Activated CD4-positive, CD25-positive, alpha-beta regulatory T cell treated with anti-CD3 and anti-CD28 coated beads, Interleukin-2, amount 50 U/mL, for 72 hours (primary cell): ENCODE measurements around the gene ASTN2.
A peak's percentile ranks its signal among the peaks of the same experiment; 100 is the strongest.
"Not testable (repeated sequence)": the region's sequence is repeated elsewhere in the genome, so short reads cannot be mapped to it uniquely, and the experiment has no call there.

ENCODE experiments used
- DNase-seq: peaks from one replicate; pipeline ENCODE4 v3.0.0; 2021

ASTN2 gene

DNA sequence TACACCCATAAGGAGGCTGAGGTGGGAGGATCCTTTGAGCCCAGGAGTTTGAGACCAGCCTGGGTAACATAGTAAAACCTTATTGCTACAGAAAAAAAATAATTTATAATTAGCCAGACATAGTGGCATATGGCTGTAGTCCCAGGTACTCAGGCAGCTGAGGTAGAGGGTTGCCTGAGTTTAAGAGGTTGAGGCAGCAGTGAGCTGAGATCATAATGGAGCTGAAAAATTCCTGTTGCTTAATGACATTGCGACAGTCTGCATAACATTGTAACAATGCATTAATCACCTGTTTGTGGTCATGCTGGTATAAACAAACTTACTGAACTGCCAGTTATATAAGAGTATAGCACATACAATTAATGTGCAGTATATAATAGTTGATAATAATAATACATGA, 513.6 kb downstream of the ASTN2 start:
- DNase-seq, result no peak

DNA sequence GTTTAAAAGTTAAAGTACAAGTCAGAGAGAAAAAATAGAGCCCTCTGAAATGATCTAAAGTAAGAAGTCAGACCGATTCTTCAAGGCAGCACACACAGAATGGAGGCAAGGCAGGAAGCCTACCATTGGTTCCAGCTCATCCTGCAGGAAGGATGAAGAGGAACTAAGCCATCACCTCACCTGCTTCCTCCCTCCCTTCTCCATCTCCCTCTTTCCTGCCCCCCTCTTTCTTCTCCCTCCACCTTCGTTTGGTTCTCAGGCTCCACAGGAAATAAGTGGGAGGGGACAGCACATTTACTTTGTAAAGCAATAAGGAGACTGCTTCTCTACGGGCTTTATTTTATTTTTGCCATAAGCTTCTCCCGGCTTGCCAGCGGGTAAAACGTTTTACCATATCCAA, 514.3 kb downstream of the ASTN2 start:
- no peak for DNase-seq

DNA sequence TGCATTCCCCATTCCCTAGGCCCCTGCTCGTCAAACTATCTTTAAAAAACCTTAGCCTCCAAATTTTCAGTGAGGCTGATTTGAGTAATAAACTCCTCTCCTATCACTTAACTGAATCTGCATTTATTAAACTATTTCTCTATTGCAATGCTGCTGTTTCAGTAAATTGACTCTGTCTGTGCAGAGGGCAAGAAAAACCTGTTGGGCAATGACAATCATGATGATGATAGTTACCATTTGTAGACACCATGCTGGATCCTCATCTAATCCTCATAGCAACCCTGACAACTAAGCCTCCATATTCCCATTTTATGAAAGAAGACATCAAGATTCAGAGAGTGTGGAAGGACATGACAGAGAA, 514.9 kb downstream of the ASTN2 start:
- no peak for DNase-seq

DNA sequence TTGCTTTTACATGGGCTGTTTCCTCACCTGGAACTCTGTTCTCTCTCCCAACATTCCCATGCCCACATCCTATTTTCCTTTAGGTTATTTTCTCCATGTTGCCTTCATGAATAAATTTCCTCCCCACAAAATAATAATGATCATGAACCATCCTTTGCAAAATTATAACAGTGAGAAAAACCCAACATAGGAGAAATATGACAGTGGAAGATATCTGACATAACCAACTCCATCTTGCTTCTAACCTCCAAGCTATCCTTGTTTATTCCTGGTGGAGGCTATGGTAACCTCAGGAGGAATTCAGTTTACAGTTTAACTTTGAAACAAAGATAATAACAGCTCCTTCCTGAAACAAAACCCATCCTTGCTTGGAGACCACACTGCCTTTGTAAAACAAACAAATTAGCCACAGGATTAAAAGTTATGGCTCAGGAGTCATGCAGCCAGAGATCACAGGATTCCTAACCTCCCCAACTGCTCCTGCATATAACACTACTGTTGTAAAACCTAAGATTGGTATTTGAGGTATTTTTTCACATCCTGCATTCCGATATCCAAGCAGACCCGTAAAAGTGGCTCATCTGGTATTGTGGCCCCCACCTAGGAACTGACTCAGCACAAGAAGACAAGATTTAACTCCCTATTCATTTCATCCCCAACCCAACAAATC, 515.4 kb downstream of the ASTN2 start:
- DNase-seq, result no peak

DNA sequence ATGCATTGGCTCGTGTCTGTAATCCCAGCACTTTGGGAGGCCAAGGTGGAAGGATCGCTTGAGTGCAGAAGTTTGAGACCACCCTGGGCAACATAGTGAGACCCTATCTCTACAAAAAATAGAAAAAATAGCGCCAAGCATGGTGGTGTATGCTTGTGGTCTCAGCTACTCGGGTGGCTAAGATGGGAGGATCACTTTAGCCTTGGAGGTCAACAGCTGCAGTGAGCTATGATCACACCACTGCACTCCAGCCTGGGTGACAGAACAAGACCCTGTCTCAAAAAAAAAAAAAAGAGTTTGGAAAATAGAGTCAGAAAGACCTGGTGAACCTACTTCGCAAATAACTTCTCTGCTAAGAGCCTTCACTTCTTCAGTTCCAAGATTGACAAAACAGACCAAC, 516.7 kb downstream of the ASTN2 start:
- DNase-seq, result not testable (repeated sequence)

DNA sequence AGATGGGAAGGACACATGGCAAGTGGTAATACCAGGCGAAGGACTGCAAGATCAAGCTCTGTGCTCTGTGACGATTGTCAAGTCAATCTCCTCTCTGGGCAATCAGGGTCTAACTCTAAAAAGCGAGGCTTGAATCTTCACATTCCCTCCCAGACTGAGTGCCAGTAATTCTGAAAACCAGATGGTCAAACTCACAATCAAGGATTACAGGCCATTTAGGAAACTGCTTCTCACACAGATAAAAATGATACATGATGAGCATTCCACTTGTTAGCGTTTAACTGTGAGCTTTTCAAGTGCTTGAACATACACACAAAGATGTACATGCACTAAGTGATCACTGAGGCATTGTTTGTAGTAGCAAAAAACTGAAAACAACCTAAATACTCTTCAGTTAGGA, 517.7 kb downstream of the ASTN2 start:
- DNase-seq, result no peak

DNA sequence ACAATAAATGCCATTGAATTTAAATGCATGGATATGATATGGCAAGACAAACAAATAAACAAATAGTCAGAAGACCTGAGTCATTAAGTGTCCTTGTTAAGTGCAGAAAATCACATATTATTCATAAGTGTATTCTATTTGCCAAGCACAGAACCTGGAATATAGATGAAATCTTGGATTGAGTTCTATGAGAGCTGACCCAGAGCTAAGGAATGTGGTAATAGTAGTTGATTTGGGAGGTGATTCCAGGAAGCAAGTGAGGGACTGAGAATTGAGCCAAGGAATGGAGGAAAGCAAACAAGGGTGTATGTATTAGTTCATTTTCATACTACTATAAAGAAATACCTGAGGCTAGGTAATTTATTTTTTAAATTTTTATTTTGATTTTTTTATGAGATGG, 518.9 kb downstream of the ASTN2 start:
- no peak for DNase-seq

DNA sequence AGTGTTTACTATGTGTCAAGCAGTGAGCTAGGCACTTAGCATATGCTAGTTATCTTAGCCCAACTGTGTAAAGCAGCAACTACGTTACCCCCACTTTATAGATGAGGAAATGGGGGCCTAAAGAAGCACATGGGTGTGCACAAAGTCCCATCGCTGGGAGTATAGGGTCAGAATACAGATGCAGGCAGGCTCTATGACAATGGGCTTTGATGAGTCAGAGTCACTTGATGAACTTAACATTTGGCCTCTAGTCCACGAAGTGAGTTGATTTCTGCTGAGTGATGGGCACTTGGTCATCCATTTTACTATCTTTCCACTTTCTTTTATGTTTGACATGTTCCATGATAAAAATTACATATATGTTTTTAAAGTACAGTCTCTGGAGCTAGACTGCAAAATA, 523.4 kb downstream of the ASTN2 start:
- no peak for DNase-seq

DNA sequence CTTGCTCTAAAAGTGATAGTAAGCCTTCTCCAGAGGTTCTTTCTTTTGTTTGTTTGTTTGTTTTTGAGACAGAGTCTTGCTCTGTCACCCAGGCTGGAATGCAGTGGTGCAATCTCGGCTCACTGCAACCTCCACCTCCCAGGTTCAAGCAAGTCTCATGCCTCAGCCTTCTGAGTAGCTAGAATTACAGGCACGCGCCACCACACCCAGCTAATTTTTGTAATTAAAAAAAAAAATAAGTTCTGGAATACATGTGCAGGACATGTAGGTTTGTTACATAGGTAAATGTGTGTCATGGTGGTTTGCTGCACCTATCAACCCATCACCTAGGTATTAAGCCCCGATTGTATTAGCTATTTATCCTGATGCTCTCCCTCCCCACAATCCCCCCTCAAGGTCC, 526.4 kb downstream of the ASTN2 start:
- DNase-seq, result not testable (repeated sequence)

DNA sequence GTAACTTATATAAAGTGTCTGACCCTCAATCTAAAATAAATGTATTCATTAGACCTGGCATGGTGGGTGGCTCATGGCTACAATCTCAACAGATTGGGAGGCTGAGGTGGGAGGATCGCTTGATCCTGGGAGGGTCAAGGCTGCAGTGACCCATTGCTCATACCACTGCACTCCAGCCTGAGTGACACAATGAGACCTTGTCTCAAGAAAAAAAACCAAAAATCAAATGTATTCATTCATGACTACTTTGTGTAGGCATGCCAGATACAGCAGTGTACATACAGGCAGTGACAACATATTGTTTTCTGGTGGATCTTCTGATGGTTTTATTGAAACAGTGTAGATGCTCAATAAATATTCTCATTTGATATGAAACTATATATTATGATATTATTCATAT, 526.8 kb downstream of the ASTN2 start:
- DNase-seq, result no peak

DNA sequence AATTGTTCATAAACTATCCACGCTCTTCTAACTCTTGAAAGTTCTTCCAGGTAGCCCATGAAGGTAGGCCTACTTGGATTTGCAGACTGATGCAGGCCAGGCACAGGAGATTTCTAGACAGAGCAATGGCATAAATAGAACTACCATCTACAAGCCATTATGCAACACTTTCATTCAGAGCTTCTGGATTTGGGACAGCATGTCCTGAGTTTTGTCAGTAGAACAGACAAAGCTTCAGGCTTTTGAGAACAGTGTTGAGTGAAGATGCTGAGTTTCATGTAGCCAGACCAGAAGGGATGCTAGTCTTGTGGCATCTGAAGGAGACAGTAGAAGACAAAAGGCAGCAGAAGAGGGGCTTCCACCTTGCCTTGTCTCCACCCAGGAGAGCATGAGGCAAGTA, 531.2 kb downstream of the ASTN2 start:
- DNase-seq, result no peak

DNA sequence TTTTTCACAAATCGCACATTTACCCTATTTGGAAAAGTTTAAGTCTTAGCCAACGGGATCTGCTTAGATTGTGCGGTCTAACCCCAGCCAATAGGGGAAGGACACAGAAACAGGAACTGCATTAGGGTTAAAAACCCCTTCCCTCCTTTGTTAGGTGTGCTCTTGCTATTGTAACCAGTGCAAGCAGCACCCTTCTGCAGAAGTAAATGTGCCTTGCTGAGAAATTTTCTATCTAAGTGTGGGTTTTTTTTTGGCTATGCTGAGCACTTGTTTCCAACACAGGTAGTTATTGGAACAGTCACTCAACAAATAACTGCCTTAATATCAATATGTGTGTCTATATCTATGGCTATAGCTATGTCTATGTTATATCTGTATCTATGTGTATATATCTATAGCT, 537.8 kb downstream of the ASTN2 start:
- DNase-seq, result no peak

DNA sequence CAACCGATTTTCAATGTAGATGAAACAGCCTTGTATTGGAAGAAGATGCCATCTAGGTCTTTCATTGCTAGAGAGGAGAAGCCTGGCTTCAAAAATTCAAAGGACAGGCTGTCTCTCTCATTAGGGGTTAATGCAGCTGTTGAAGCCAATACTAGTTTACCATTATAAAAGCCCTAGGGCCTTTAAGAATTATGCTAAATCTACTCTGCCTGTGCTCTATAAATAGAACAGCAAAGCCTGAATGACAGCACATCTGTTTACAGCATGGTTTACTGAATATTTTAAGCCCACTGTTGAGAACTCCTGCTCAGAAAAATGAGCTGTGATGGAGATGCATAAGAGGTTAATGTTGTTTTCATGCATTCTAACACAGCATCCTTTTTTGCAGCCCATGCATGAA, 539.3 kb downstream of the ASTN2 start:
- no peak for DNase-seq

DNA sequence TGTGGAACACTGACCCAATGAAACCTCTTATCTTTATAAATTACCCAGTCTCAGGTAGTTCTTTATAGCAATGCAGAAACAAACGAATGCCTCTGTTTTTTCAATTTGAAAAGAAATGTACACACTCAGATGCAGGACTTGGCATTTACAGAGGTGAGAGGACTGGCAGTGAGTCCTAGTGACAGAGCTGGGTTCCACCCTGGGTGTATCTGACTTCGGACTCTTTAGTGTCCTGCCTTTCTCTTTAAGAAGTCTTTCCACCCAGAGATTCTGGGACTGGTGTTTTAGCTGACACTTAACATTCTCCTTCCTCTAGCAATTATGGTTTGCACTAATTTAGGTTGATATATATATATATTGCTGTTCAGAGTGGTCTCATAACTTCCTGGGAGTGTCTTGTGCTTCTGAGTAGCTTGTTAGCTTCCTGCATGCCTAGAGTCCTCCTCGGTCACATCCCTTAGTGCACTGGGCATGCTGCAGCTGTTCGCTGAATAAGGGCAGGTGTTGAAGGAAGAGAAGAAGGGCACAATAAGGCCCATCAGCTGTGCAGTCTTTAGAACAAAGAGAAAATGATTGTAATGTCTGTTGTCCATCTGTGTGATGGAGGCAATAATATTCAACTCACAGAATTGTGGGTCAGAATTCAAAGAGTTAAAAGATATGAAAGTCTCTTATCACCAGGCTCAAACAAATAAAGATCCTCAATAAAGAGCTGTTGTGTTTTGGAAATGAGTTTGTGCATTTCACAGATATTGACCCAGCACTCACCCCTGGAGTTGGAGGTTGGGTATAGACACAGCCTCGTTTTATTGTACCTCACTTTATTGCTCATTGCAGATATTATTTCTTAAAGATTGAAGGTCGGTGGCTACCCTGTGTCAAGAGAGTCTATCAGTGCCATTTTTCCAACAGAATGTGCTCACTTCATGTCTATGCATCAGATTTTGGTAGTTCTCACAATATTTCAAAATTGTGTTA, 540.6 kb downstream of the ASTN2 start:
- DNase-seq, result no peak

DNA sequence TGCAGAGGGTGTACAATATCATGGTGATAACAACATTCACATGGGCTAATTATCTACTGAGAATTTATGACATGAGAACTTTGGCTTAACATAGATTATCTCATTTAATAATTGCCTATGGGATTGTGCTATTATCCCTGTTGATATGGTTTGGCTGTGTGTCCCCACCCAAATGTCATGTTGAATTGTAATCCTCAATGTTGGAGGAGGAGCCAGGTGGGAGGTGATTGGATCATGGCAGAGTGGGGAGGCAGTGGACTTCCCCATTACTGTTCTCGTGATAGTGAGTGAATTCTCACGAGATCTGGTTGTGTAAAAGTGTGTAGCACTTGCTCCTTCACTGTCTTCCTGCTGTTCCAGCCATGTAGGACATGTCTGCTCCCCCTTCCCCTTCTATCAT, 541.4 kb downstream of the ASTN2 start:
- DNase-seq, result no peak

DNA sequence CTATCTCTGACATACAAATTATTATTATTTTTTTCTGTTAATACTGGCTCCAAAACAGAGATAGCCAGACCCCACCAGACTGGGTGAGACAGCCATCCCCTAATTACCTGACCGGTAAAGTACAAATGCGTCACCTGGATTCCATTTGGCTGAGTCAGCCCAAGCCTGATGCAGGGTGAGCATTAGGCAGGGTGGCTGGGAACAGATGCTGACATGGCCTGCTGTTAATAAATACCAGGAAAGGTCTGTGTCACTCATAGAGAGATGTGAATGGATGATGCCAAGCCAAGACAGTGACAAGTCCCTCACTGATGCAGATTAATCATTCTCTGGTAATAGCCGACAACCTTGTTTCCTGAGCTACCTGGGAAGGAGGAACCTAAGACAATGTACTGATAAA, 544.3 kb downstream of the ASTN2 start:
- no peak for DNase-seq

DNA sequence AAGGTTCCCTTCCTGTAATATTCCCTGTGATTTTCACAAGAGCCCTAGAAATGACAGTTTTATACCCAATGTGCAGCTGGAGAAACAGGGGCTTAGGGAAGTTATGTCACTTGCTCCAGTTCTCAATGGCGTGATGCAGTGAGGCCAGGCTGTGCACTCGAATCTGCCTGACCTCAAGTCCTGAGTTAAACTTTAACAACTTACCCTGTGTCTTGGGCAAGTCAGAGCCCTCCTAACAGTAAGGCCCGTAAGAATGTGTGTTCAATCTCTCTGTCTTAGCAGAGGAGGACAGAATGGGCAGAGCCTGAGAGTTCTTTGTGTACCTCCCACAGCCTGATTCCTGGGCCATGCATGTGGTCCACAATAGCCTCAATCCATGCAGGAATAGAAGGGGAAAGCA, 546.7 kb downstream of the ASTN2 start:
- no peak for DNase-seq

DNA sequence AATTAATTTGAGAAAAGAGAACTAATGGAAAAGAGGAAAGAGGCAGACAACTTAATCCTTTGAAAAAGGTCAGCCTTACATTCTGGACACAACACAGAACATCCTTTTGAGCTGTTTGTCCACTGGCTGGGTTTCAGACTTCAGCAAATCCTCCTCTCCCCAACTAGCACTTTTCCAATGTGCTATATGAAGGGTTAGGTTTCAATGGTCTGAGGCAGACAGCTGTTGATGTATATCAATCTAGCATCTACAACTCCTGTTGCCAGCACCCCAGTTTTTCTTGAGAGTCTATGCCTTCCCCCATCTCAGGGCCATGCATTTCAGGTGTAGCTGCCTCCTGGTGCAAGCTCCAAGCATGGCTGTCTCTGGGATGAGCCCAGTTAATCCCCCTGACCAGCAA, 553.5 kb downstream of the ASTN2 start:
- DNase-seq, result no peak

DNA sequence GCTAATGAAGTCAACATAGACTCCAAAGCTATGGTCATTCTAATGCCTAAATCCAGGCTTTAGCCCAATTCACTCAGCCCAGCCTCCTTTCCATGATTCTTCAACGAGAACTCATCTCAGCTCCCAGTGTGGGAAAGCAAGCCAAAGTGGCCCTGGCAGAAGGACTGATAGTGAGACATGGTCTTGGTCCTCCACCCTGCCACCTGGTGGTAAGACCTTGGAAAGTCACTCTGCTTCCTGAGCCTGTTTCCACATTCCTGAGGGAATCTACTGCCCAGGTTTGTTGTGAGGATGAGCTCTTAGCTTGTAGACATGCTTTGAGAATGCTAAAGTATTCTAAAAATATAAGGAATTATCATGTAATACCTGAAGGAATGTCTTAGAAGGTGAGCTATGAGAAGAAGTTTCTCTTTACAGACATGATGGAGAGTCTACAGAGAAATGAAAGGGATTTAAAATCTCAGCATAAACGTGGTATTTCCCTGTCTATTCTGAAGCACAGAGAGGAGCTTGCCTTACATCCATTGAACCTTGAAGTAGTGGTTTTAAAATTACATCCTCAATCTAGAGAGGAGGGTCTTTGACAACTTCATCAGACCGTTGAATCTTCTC, 554.2 kb downstream of the ASTN2 start:
- peak; percentile 30 for DNase-seq

DNA sequence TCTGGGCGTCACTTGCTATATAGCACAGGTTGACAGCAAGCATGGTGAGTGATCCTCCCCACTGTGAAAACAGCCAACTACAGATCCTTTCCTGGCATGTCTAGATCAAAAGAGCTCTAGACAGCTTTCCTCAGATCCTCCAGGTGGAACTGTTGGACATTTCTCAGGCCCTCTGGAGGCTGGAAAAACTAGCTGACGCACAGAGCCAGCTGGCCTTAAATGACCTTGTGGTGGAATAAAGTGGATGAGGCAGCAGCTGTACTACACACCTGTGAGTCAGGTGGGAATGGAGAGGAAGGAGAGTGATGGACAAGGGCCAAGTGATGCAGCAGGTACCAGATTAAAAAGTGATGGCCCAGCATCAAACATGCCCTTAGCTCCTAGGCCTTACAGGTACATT, 555.1 kb downstream of the ASTN2 start:
- no peak for DNase-seq

DNA sequence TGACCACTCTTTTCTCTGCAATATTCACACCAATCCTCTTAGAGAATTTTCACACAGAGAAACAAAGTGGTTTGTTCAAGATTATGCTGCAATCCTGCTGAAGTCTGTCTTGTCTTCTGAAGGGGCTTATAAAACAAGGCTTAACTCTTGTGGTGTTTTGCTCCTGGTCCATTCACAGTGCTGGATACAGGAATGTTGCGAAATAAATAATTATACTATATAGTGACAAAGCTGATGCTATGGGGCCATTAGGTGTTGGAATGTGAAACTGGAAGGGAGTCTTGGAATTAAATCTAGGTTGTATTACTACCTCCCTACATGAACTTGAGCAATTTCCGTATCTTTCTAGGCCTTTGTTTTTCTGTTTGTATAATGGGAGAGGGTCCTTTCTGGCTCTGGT, 557.5 kb downstream of the ASTN2 start:
- no peak for DNase-seq

DNA sequence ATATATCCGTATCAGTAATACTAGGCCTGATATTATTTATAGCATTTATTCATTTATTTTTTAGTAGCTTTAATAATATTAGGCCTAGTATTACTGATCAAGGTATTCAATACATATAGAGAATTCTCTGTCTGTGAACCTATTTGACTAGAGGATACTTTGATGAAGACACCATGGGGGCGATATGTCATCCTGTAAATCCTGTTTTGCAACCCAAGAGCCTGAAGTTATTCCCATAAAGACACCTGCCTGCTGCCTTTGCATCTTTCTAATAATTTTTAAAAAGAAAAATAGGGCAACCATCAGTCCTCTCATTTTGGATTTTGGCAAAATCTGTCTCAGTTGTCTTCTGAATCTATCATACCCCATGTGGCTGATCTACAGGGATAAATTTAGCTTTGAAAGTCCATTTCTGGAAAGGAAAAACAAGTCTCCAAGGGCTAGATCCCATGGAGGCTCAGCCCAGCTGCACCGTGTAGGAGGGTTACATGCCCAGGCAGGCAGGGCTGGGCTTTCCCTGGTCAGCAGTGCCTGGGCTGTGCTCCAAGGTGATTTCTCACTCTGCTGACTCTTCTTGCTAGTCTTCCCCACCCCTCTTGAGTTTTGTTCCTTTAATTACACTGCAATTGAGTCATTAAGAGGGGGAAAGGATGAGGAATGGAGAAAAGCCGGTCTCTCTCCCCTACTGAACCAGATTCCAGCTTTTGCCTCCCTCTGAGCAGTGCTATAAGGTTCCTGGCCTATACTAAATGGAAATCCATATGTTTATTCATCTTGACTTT, 558.8 kb downstream of the ASTN2 start:
- DNase-seq, result no peak

DNA sequence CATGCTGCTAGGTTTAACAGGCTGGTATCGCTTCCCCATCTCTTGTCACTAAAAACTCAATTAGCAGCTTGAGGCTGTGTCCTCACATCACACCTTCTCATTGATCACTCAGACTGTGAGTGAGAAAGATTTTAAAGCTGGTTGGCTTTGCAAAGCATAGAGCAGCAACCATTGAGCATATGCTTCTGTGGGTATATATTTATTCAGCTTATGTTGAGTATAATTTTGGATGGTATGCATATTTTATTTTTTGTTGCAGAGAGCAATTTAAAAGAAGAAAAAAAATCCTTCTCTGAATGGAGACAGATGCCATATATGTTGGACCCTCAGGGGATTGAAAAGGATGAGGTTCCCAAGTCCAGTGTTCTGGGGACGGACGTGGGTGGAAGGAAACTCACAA, 565.1 kb downstream of the ASTN2 start:
- DNase-seq, result no peak
